ENCODE data around the gene EHD3.
"Not testable (repeated sequence)": the region's sequence is repeated elsewhere in the genome, so short reads cannot be mapped to it uniquely, and the experiment has no call there.

EHD3 gene

DNA sequence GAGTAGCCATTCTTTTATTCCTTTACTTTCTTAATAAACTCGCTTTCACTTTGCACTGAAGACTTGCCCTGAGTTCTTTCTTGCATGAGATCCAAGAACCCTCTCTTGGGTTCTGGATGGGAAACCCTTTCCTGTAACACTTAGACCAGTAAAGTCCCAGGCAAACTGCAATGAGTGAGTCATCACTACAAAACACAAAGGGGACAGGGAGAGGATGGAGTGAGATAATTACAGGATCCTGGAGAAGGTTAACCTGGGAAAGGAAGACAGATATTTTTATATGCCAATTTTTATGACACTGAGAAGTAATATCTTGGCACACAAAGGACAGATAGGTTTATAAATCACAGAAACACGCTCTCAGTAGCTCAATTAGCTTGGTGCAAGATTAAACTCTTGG is 48.7 kb downstream of the EHD3 start:
- Histone ChIP-seq H3K4me1 (ENCODE audit: control insufficient read depth, insufficient read depth, low read length, poor library complexity, severe bottlenecking) (no peaks in the 10 kb centered on the region), H3K27me3 (replicated peaks; ENCODE audit: control insufficient read depth, insufficient read depth, low read length, poor library complexity, severe bottlenecking) (no peaks in the 10 kb centered on the region), H3K27ac (ENCODE audit: insufficient read depth, low read length, poor library complexity, severe bottlenecking) (no peak overlapping the region), H3K36me3 (ENCODE audit: control insufficient read depth, insufficient read depth, low read length) (no peaks in the 10 kb centered on the region), H3K4me3 (ENCODE audit: insufficient read depth, low read depth, low read length, poor library complexity, severe bottlenecking) (no peak overlapping the region), H3K9me3 (ENCODE audit: control insufficient read depth, low read length) (no peaks in the 10 kb centered on the region)
- DNase-seq: no peak

GRCh38 chr2:31283193-31283919 is 49.4 kb downstream of the EHD3 start:
- H3K9me3 ChIP-seq (ENCODE audit: control insufficient read depth, low read length); H3K4me3 ChIP-seq (ENCODE audit: insufficient read depth, low read depth, low read length, poor library complexity, severe bottlenecking); H3K27me3 ChIP-seq (replicated peaks; ENCODE audit: control insufficient read depth, insufficient read depth, low read length, poor library complexity, severe bottlenecking); H3K27ac ChIP-seq (ENCODE audit: insufficient read depth, low read length, poor library complexity, severe bottlenecking); H3K4me1 ChIP-seq (ENCODE audit: control insufficient read depth, insufficient read depth, low read length, poor library complexity, severe bottlenecking); DNase-seq; H3K36me3 ChIP-seq (ENCODE audit: control insufficient read depth, insufficient read depth, low read length): not testable (repeated sequence)

DNA sequence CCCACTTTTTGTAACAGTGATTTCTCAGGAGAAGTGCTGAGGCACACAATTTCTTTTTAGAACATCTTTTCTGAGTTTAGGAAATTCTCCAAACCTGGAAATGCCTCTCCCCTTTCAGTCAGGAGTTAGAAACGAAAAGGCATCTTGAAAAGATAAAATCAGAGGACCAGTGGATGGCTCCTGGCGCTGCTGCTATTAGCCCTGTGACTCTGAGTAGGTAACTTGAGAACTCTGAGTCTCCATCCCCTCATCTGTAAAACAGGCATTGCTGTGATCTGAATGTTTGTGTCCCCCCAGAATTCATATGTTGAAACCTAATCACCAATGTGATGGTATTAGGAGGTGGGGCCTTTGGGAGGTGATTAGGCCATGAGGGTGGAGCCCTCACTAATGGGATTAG is 50.2 kb downstream of the EHD3 start:
- H3K36me3 ChIP-seq (ENCODE audit: control insufficient read depth, insufficient read depth, low read length): no peaks in the 10 kb centered on the region
- DNase-seq: no peak
- H3K4me3 ChIP-seq (ENCODE audit: insufficient read depth, low read depth, low read length, poor library complexity, severe bottlenecking): no peak overlapping the region
- no peaks in the 10 kb centered on the region for H3K27me3 ChIP-seq (replicated peaks; ENCODE audit: control insufficient read depth, insufficient read depth, low read length, poor library complexity, severe bottlenecking)
- H3K27ac ChIP-seq (ENCODE audit: insufficient read depth, low read length, poor library complexity, severe bottlenecking): no peak overlapping the region
- no peaks in the 10 kb centered on the region for H3K4me1 ChIP-seq (ENCODE audit: control insufficient read depth, insufficient read depth, low read length, poor library complexity, severe bottlenecking)
- H3K9me3 ChIP-seq (ENCODE audit: control insufficient read depth, low read length): no peaks in the 10 kb centered on the region

DNA sequence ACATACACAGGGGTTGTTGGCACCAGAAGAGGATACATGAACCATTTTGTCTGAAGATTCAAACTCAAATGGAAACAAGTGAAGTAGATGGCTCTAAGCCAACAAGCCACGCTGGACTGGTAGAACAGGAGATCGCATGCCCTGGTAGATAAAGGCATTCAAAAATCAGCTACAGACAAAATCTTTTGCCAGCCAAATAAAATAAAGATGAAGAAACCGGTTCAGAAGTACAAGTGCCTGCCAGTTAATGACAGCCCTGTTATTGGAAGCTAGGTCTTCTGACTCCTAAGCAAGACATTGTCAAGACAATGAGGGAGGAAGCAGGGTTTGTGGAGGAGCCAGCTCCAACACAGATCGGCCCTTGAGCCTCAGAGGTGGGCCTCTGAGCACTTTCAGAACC is 52.3 kb downstream of the EHD3 start:
- Histone ChIP-seq H3K4me1 (ENCODE audit: control insufficient read depth, insufficient read depth, low read length, poor library complexity, severe bottlenecking) (no peaks in the 10 kb centered on the region), H3K27me3 (replicated peaks; ENCODE audit: control insufficient read depth, insufficient read depth, low read length, poor library complexity, severe bottlenecking) (no peaks in the 10 kb centered on the region), H3K9me3 (ENCODE audit: control insufficient read depth, low read length) (no peaks in the 10 kb centered on the region), H3K4me3 (ENCODE audit: insufficient read depth, low read depth, low read length, poor library complexity, severe bottlenecking) (no peak overlapping the region), H3K27ac (ENCODE audit: insufficient read depth, low read length, poor library complexity, severe bottlenecking) (no peak overlapping the region), H3K36me3 (ENCODE audit: control insufficient read depth, insufficient read depth, low read length) (no peaks in the 10 kb centered on the region)
- no peak for DNase-seq

- H3K9me3 ChIP-seq (ENCODE audit: control insufficient read depth, low read length): no peaks in the 10 kb centered on the region
- no peak overlapping the region for H3K27ac ChIP-seq (ENCODE audit: insufficient read depth, low read length, poor library complexity, severe bottlenecking)
- H3K4me3 ChIP-seq (ENCODE audit: insufficient read depth, low read depth, low read length, poor library complexity, severe bottlenecking): no peak overlapping the region
- no peaks in the 10 kb centered on the region for H3K27me3 ChIP-seq (replicated peaks; ENCODE audit: control insufficient read depth, insufficient read depth, low read length, poor library complexity, severe bottlenecking)
- H3K36me3 ChIP-seq (ENCODE audit: control insufficient read depth, insufficient read depth, low read length): no peaks in the 10 kb centered on the region
- no peak for DNase-seq
- H3K4me1 ChIP-seq (ENCODE audit: control insufficient read depth, insufficient read depth, low read length, poor library complexity, severe bottlenecking): no peaks in the 10 kb centered on the region
These were observed 53.1 kb downstream of the EHD3 start for GRCh38 chr2:31286961-31287550.

DNA sequence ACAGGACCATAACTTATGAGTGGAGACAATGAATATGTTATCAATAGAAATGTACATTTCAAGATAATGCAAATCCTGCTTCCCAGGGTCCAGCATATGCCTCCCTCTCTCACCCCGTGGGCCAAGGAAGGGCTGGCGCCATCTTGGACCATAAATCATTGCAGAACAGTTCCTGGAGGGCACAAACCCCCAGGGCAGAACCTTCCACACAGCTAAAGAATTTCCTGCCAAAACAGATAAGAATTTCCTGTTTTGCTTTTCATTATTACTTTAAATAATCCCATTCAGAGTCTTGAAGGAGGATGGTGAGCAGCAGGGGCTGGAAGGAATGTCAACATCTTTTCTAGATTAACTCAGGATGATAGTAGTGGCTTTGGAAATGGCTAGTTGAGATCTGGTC is 53.7 kb downstream of the EHD3 start:
- Histone ChIP-seq H3K27me3 (replicated peaks; ENCODE audit: control insufficient read depth, insufficient read depth, low read length, poor library complexity, severe bottlenecking) (no peaks in the 10 kb centered on the region), H3K36me3 (ENCODE audit: control insufficient read depth, insufficient read depth, low read length) (no peaks in the 10 kb centered on the region), H3K27ac (ENCODE audit: insufficient read depth, low read length, poor library complexity, severe bottlenecking) (no peak overlapping the region), H3K9me3 (ENCODE audit: control insufficient read depth, low read length) (no peaks in the 10 kb centered on the region), H3K4me1 (ENCODE audit: control insufficient read depth, insufficient read depth, low read length, poor library complexity, severe bottlenecking) (no peaks in the 10 kb centered on the region), H3K4me3 (ENCODE audit: insufficient read depth, low read depth, low read length, poor library complexity, severe bottlenecking) (no peak overlapping the region)
- no peak for DNase-seq

- Histone ChIP-seq H3K27ac (ENCODE audit: insufficient read depth, low read length, poor library complexity, severe bottlenecking) (no peak overlapping the region), H3K4me1 (ENCODE audit: control insufficient read depth, insufficient read depth, low read length, poor library complexity, severe bottlenecking) (no peaks in the 10 kb centered on the region), H3K27me3 (replicated peaks; ENCODE audit: control insufficient read depth, insufficient read depth, low read length, poor library complexity, severe bottlenecking) (no peaks in the 10 kb centered on the region), H3K4me3 (ENCODE audit: insufficient read depth, low read depth, low read length, poor library complexity, severe bottlenecking) (no peak overlapping the region), H3K36me3 (ENCODE audit: control insufficient read depth, insufficient read depth, low read length) (no peaks in the 10 kb centered on the region), H3K9me3 (ENCODE audit: control insufficient read depth, low read length) (no peaks in the 10 kb centered on the region)
- DNase-seq: no peak
These were observed 60.2 kb downstream of the EHD3 start for GRCh38 chr2:31294196-31294595.

- no peaks in the 10 kb centered on the region for H3K36me3 ChIP-seq (ENCODE audit: control insufficient read depth, insufficient read depth, low read length)
- no peak for DNase-seq
- no peaks in the 10 kb centered on the region for H3K9me3 ChIP-seq (ENCODE audit: control insufficient read depth, low read length)
- H3K27ac ChIP-seq (ENCODE audit: insufficient read depth, low read length, poor library complexity, severe bottlenecking): no peak overlapping the region
- no peaks in the 10 kb centered on the region for H3K4me1 ChIP-seq (ENCODE audit: control insufficient read depth, insufficient read depth, low read length, poor library complexity, severe bottlenecking)
- no peaks in the 10 kb centered on the region for H3K27me3 ChIP-seq (replicated peaks; ENCODE audit: control insufficient read depth, insufficient read depth, low read length, poor library complexity, severe bottlenecking)
- H3K4me3 ChIP-seq (ENCODE audit: insufficient read depth, low read depth, low read length, poor library complexity, severe bottlenecking): no peak overlapping the region
These were observed 62.8 kb downstream of the EHD3 start for GRCh38 chr2:31296641-31297287.

- no peak overlapping the region for H3K4me3 ChIP-seq (ENCODE audit: insufficient read depth, low read depth, low read length, poor library complexity, severe bottlenecking)
- H3K9me3 ChIP-seq (ENCODE audit: control insufficient read depth, low read length): no peaks in the 10 kb centered on the region
- no peaks in the 10 kb centered on the region for H3K27me3 ChIP-seq (replicated peaks; ENCODE audit: control insufficient read depth, insufficient read depth, low read length, poor library complexity, severe bottlenecking)
- H3K27ac ChIP-seq (ENCODE audit: insufficient read depth, low read length, poor library complexity, severe bottlenecking): no peak overlapping the region
- no peak for DNase-seq
- H3K36me3 ChIP-seq (ENCODE audit: control insufficient read depth, insufficient read depth, low read length): no peaks in the 10 kb centered on the region
- H3K4me1 ChIP-seq (ENCODE audit: control insufficient read depth, insufficient read depth, low read length, poor library complexity, severe bottlenecking): no peaks in the 10 kb centered on the region
These were observed 63.8 kb downstream of the EHD3 start for GRCh38 chr2:31297751-31298150.

DNA sequence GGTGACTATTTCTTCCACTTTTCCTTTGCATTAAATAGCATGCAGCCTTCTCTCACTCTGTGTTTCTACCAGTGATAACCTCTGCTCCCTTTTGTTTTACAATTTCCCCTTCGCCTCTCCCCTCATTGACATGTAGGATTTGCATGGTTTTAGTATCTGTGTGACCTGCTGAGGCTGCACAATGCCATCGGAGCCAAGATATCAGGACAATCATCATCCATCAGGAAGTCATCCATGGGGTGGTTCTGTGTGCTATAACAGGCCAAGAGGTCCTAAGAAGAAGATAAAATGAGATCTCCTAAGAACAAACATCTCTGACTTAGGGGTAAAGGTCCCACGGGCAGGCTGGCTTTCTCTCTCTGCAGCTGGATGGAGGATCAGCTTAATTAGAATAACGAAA is 65.6 kb downstream of the EHD3 start:
- Histone ChIP-seq H3K36me3 (ENCODE audit: control insufficient read depth, insufficient read depth, low read length) (no peaks in the 10 kb centered on the region), H3K27ac (ENCODE audit: insufficient read depth, low read length, poor library complexity, severe bottlenecking) (no peak overlapping the region), H3K27me3 (replicated peaks; ENCODE audit: control insufficient read depth, insufficient read depth, low read length, poor library complexity, severe bottlenecking) (no peaks in the 10 kb centered on the region), H3K4me1 (ENCODE audit: control insufficient read depth, insufficient read depth, low read length, poor library complexity, severe bottlenecking) (no peaks in the 10 kb centered on the region), H3K4me3 (ENCODE audit: insufficient read depth, low read depth, low read length, poor library complexity, severe bottlenecking) (no peak overlapping the region), H3K9me3 (ENCODE audit: control insufficient read depth, low read length) (no peaks in the 10 kb centered on the region)
- DNase-seq: no peak
